Transverse colon (tissue), 3 donors: ENCODE measurements around the gene FGGY.

Source experiments
- CTCF ChIP-seq, 5 experiments: fragments of 200-600 bp in 3 of 5; fragments of 450-650 bp in 2 of 5; sonication (generic) in 3 of 5; IDR thresholded peaks; 1 replicate in 2 of 5; 2 replicates in 3 of 5; pipeline ENCODE4 v1.5.1; 2016 to 2017; ENCODE audit warnings: antibody characterized with exemption in 5 of 5, inconsistent platforms in 3 of 5, mild to moderate bottlenecking in 2 of 5, moderate library complexity in 1 of 5
- POLR2A ChIP-seq: fragments of 450-650 bp; IDR thresholded peaks from one replicate; pipeline ENCODE4 v1.6.1; 2016; ENCODE audit warnings: antibody characterized with exemption, mild to moderate bottlenecking, moderate library complexity

GRCh38 chr1:59805554-59805953 is 508.7 kb downstream of the FGGY start:
- no peak for TF ChIP-seq CTCF (IDR thresholded peaks at IDR 0.05)
- TF ChIP-seq POLR2A, result no peak
